PFSK-1 (cell line): ENCODE results near the gene ERC2.

ENCODE experiments used
- FOXP2 ChIP-seq: optimal IDR thresholded peaks from 2 replicates; pipeline ENCODE3; 2011; ENCODE audit warnings: borderline replicate concordance, control low read depth, inconsistent platforms; ENCODE audit not compliant: insufficient read depth; ENCODE audit errors: extremely low read length, extremely low read depth
- POLR2AphosphoS5 ChIP-seq: IDR thresholded peaks from 2 replicates; pipeline ENCODE4 v1.6.1; 2012; ENCODE audit warnings: low read depth, mild to moderate bottlenecking, control low read depth, low read length, moderate library complexity
- REST ChIP-seq, 2 experiments: IDR thresholded peaks; 2 replicates each; pipeline versions ENCODE4 v1.6.1 to v1.8.0; 2011 to 2012; ENCODE audit warnings: low read depth in 2 of 2, low read length in 2 of 2, control low read depth in 1 of 2, inconsistent platforms in 1 of 2, mild to moderate bottlenecking in 1 of 2, moderate library complexity in 1 of 2; ENCODE audit not compliant: insufficient read depth in 1 of 2
- SIN3A ChIP-seq: IDR thresholded peaks from 2 replicates; pipeline ENCODE4 v1.6.1; 2012; ENCODE audit warnings: mild to moderate bottlenecking, low read length, moderate library complexity, borderline replicate concordance; ENCODE audit not compliant: insufficient read depth
- TAF1 ChIP-seq: IDR thresholded peaks from 2 replicates; pipeline ENCODE4 v1.6.1; 2012; ENCODE audit warnings: low read length, control low read depth, borderline replicate concordance; ENCODE audit not compliant: insufficient read depth

The ERC2 gene

GRCh38 chr3:56001537-56001936 is 466.7 kb downstream of the ERC2 start:
- TF ChIP-seq FOXP2 (no peak), SIN3A (no peak), TAF1 (no peak), REST (IDR thresholded peaks at IDR 0.05; ENCODE audit: insufficient read depth in 1 of 2, low read depth in 2 of 2, low read length in 2 of 2) (no peak), POLR2AphosphoS5 (no peak)

GRCh38 chr3:55989366-55989765 is 478.9 kb downstream of the ERC2 start:
- TF ChIP-seq TAF1: no peak
- TF ChIP-seq SIN3A: no peak
- TF ChIP-seq REST (IDR thresholded peaks at IDR 0.05; ENCODE audit: insufficient read depth in 1 of 2, low read depth in 2 of 2, low read length in 2 of 2): no peak
- TF ChIP-seq FOXP2: no peak
- TF ChIP-seq POLR2AphosphoS5: no peak

GRCh38 chr3:55988905-55989304 is 479.4 kb downstream of the ERC2 start:
- TF ChIP-seq SIN3A (no peak), REST (IDR thresholded peaks at IDR 0.05; ENCODE audit: insufficient read depth in 1 of 2, low read depth in 2 of 2, low read length in 2 of 2) (no peak), POLR2AphosphoS5 (no peak), FOXP2 (no peak), TAF1 (no peak)

- TF ChIP-seq REST (IDR thresholded peaks at IDR 0.05; ENCODE audit: insufficient read depth in 1 of 2, low read depth in 2 of 2, low read length in 2 of 2) (no peak), SIN3A (no peak), TAF1 (no peak), FOXP2 (no peak), POLR2AphosphoS5 (no peak)
These were observed 483.6 kb downstream of the ERC2 start for GRCh38 chr3:55984626-55985025.

GRCh38 chr3:55978953-55979352 is 489.3 kb downstream of the ERC2 start:
- TF ChIP-seq FOXP2 (no peak), REST (IDR thresholded peaks at IDR 0.05; ENCODE audit: insufficient read depth in 1 of 2, low read depth in 2 of 2, low read length in 2 of 2) (no peak), SIN3A (no peak), TAF1 (no peak), POLR2AphosphoS5 (no peak)
